HG03064 (cell line): ENCODE data around the gene MAPK1.
A peak's percentile ranks its signal among the peaks of the same experiment; 100 is the strongest.
"Not testable (repeated sequence)": the region's sequence is repeated elsewhere in the genome, so short reads cannot be mapped to it uniquely, and the experiment has no call there.

Source experiments
- ATAC-seq: cut with Tn5 transposase; IDR thresholded peaks from one replicate; pipeline ENCODE4 v1.9.1; 2021; ENCODE audit warnings: low read depth; ENCODE audit not compliant: unreplicated experiment

The MAPK1 gene

GRCh38 chr22:21882754-21883333 is 15.4 kb upstream of the MAPK1 start:
- not testable (repeated sequence) for ATAC-seq

- ATAC-seq = no peak
Measured at GRCh38 chr22:21881841-21882753, 14.7 kb upstream of the MAPK1 start.

GRCh38 chr22:21876486-21877176 is 9.2 kb upstream of the MAPK1 start:
- ATAC-seq = no peak

GRCh38 chr22:21874953-21875352 is 7.5 kb upstream of the MAPK1 start:
- ATAC-seq = not testable (repeated sequence)

- no peak for ATAC-seq
Measured at GRCh38 chr22:21873619-21874018, 6.2 kb upstream of the MAPK1 start.

GRCh38 chr22:21872741-21873140 is 5.3 kb upstream of the MAPK1 start:
- ATAC-seq = not testable (repeated sequence)

- ATAC-seq = no peak
Measured at GRCh38 chr22:21868651-21869050, 1.2 kb upstream of the MAPK1 start.

- ATAC-seq = peak; percentile 22
Measured at GRCh38 chr22:21866833-21867527, 465 bp downstream of the MAPK1 start.

GRCh38 chr22:21865041-21865440 is 2.4 kb downstream of the MAPK1 start:
- no peak for ATAC-seq

GRCh38 chr22:21862386-21863245 is 4.8 kb downstream of the MAPK1 start:
- no peak for ATAC-seq

GRCh38 chr22:21861851-21862250 is 5.6 kb downstream of the MAPK1 start:
- no peak for ATAC-seq

- no peak for ATAC-seq
Measured at GRCh38 chr22:21861264-21861848, 6.1 kb downstream of the MAPK1 start.

GRCh38 chr22:21860491-21861039 is 6.9 kb downstream of the MAPK1 start:
- ATAC-seq = no peak

GRCh38 chr22:21858025-21858764 is 9.2 kb downstream of the MAPK1 start:
- ATAC-seq = no peak

- no peak for ATAC-seq
Measured at GRCh38 chr22:21857481-21857914, 9.9 kb downstream of the MAPK1 start.

- ATAC-seq = no peak
Measured at GRCh38 chr22:21856868-21857267, 10.6 kb downstream of the MAPK1 start.

- no peak for ATAC-seq
Measured at GRCh38 chr22:21856197-21856596, 11.2 kb downstream of the MAPK1 start.

- ATAC-seq = no peak
Measured at GRCh38 chr22:21855676-21856075, 11.8 kb downstream of the MAPK1 start.
